HG02571 (cell line): Measurements from ENCODE around the gene FOXD2.

Experiments
- ATAC-seq: cut with Tn5 transposase; IDR thresholded peaks from one replicate; pipeline ENCODE4 v1.9.1; 2021; ENCODE audit warnings: mild to moderate bottlenecking, moderate library complexity; ENCODE audit not compliant: unreplicated experiment

Gene FOXD2

DNA sequence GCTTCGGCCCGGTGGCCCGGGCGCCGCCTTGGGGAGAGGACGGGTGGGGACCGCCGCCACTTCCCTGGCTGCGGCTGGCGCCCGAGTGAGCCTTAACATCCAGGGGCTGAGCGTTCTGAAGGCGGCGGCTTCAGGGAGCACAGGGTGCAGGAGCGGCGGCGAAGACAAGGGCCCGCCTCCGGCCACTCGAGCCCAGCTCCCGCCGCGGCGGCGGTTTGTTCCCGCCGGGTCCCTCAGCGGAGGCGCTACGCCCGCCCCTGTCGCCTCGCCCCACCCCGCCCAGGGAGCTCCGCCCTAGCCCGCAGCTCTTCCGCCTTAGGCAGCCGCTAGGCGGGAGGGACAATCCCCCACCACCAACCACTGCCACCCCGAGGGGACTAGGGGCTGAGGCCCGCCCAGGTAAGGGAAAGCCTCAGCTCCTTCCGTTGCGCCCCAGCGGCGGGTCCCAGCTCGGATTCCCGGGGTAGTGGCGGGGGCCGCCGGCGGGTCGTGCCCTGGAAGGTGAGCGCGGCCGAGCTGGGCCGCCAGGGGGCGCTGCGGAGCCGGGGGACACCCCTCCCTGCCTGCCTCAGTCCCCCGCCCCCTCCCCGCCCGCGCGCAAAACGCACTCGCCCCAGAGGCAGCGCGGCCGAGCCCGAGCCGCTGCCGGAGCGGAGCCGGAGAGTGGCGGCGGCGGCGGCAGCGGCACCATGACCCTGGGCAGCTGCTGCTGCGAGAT, at the start of gene FOXD2:
FOXD2 (plus strand) TSS at position 598 of the 718 bp plus-strand sequence; CDS start at position 690, 92 bp downstream.
- ATAC-seq = peak; percentile 81

DNA sequence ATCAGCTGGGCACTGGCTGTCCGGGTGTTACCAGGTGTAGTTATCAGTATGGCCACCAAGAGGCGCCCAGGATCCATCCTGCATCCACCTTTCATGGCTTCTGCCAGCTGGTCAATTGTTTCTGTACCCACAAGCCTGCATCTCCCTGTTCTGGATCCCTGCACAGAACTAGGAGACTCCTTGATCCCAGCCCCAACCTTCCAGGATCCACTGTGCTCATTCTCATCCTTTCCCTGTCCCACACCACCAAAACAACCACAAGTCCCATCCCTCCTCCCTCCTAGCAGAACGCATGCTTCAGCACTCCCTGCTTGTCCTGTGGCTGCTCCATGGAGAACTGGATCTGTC, 49.0 kb upstream of the FOXD2 start:
- ATAC-seq = peak; percentile 66

DNA sequence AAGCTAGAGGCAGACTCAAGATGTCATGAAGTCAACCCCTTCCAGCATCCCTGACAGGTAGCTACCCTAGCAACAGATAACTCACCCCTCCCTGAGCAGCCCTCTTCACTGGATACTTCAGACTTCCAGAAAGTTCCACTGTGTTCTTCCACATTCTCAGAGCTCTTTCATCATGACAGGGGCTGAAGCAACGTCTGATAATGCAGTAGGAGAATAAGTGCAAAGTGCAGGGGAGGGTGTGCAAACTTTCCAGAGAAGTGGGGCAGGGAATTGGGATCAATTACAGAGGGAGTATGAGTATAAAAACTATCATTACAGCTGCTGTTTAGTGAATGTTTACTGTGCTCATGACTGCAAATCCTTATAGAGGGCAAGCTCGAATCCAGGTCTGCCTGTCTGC, 48.1 kb upstream of the FOXD2 start:
- ATAC-seq = no peak

DNA sequence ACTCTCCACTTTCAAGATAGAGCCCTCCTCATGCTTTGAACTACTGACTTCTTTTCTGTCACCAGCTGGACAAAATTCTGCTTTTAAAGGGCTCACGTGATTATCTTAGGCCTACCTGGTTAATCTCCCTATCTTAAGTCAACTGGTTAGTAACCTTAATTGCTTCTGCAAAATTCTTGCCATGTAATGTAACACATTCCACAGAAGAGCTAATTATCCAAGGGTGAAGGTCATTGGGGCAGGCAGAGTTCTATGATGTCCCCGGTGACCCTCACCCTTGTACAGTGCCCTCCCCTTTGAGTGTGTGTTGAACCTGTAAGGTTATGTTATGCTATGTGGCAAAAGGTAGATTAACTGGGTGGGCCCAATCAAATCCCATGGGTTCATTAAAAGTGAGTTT, 47.0 kb upstream of the FOXD2 start:
- no peak for ATAC-seq

DNA sequence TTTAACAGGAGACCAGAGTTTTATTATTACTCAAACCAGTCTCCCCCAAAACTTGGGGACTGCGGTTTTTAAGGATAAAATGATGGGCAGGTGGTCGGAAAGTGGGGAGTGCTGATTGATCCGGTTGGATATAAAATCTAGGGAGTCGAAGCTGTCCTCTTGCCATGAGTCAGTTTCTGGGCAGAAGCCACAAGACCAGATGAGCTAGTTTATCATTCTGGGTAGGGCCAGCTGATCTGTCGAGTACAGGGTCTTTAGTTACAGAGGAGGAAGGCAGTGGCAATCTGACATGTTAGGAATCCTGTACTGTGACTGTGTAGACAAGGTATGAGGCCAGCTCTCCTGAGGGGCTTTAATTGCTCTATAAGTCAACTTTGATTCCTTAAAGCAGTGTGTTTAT, 44.7 kb upstream of the FOXD2 start:
- ATAC-seq = no peak

DNA sequence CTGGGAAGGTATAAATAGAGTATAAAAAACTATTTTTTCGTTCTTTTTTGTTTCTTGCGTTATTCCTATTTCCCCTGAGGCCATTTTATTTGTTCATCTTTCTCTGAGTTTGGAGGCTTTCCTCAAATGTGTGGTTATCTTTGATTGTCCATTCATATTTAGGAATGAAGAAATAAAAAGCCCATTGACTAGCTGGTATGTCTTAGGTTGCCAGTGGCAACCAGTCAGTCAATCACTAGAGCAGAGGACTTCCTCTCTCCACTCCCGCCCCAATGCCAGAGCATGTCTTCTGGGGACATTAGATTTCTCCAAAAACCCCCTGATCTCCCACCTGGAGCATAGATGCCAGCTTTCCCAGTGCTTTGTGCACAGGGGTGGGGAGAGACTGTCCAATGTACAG, 42.4 kb upstream of the FOXD2 start:
- ATAC-seq = no peak

DNA sequence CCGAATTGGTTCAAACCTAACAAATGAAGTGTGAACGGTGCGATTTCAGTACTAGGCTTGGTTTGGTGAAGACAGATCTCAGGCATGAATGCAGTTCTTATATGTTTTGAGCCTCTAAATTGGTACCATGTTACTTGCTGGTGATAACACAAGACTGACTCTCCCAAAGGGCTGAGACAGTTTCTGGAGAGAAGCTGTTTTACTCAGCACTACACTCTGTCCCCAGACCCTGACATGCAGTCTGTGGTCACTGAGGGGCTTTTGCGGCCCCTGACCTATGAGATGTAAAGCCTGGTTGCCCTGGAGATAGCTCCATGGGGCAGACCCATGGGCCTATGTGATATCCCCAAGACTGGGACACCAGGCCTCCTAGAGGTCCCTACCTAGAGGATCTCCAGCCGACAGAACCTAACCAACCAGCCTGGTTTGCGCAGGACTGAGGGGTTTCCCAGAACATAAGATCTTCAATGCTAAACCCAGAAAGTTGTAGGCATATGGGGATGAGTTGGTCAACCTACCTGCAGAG, 41.1 kb upstream of the FOXD2 start:
- ATAC-seq = no peak

DNA sequence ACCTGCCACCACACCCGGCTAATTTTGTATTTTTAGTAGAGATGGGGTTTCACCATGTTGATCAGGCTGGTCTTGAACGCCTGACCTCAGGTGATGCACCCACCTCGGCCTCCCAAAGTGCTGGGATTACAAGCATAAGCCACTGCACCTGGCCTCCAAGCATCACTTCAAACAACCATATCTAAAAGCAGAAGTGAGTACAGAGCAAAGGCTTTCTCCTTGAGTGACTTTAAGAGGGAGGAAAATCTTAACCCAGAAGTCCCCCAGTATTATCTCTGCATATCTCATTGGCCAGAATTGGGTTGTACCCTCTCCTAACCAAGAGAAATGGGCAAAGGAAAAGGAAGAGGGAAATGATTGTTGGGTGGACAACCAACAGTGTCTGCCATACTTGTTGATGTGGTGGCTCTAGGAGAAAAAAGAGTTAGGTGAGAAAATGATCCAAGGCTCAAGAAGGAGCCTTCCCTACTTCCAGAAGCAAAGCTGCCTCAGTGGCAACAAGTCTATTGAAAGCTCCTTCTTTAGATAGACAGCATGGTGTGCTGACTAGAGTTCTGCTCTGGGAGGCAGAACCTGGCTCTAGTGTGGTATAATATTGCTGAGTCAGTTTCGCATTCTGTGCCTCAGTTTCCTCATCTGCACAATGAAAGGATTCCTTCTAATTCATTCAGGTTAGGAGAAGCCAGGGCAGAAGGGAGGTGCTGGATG, 38.6 kb upstream of the FOXD2 start:
- ATAC-seq = no peak

DNA sequence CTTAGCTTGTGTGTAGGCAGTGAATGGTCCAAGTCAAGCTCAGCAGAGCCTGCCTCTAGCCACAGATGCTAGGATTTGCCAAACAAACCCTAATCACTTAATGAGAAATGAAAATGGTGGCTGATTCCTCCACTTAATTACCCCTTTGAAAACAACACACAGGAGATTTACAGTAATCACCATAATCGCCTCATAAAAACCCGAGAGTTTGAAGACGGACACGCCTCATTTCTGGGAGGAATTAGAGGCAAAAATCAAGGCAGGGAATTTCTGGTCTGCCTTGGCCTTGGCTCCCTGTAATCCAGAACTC, 38.0 kb upstream of the FOXD2 start:
- no peak for ATAC-seq

DNA sequence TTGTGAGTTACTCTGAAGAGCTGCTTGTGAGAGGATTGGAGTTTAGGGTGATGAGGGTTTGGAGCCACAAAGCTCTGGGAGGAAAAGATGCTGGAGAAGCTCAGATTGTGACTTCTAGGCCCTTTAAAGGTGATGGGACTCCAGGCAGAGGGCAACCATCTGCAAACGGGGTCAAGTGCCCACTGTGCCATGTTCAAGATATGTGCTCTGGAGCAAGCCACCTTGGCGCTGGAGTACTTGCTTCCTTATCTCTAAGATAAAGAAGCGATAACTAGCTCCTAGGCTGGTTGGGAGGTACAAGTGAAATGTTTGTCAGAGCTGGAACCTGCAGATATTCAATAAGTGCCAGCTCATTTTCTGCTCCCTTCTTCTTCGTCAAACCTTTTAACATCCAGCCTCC, 36.1 kb upstream of the FOXD2 start:
- no peak for ATAC-seq

DNA sequence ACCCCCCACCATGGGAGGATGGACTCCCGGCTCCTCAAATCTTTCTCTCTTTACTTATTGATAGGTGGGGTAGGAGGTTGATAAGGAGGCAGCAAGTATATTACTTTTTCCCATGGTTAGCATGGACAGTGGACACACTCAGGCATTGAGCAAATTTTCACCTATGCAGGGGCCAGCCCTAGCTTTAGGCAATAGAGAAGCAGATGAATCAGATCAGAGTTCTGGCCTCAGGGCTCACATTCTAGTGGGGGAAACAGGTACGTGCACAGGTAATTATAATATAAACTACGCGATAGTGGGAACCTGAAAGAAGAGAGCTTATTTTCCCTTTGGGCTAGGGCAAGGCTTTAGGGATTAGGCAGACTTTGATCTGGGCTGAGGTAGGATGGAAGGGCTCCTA, 35.3 kb upstream of the FOXD2 start:
- no peak for ATAC-seq

DNA sequence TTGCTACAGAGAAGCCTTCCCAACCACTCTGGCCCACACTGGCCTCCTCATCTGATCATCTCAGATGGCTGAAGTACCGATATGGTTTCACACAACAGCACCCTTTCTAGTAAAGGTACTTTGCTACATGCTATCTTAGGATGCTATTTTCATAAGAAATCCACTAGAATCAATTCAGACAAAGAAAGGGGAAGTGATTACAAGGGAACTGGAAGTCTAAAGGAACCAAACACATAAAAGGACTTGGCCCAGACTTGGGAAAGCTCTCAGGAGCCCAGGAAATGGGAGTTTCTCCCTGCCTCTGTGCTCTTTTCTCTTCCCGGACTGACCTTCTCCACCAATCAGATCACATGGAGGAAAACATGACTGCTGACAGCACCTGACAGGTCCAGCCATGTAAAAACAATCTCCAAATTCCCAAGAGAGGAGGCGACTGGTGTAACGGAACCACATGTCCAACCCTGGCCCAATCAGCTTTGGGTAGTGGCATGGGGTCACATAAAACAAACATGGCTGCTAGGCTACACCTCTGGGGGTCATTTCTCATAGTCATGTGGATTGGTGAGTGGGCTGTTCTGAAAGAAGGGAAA, 34.4 kb upstream of the FOXD2 start:
- ATAC-seq = no peak

DNA sequence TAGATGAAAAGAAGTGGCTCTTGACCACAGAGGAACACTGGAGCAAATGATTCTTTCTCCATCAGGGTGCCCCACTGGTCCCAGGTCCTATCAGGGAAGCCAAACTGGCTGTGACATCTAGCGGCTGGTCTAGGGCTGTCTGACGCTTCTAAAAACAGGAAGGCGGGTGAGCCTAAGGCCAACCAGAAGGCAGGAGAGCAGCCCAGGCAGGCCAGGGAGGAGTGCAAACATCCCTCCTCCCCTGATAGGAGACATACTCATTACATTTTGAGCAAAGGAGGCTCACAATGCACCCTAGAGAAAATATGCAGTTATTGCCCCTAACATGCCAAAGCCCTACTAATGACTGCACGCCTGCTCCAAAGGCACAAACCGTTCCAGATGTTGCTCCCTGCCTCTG, 32.1 kb upstream of the FOXD2 start:
- ATAC-seq = no peak

DNA sequence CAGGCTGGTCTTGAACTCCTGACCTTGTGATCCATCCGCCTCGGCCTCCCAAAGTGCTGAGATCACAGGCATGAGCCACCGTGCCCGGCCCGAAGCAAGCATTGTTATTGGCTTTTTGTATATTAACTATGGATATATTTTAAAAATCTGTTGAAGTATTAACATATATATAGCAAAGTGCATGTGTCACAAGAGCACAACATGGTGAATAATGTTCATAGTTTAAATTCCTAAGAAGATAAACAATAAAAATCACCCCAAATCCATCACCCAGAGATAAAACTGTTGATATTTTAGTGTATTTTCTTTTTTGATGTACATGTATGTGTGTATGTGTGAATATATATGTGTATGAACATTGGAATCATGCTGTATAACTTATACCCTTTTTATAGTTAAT, 30.9 kb upstream of the FOXD2 start:
- no peak for ATAC-seq

DNA sequence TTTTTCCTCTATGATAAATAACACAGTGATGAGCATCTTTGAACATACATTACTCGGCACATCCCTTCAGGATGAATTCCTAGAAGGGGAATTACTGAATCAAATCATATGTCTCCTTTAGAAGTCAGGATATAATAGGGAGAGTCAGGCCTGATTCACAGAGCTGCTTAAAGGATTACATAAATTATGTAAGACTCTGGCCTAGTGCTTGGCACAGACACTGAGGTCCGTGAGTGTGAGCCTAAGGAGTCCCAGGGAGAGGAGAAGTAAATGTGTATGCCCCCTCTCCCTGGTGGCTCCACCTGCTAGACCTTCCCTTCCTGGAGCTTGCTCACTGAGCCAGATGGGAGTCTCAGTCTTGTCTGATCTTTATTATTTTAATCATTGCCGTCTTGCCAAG, 30.4 kb upstream of the FOXD2 start:
- ATAC-seq = no peak

DNA sequence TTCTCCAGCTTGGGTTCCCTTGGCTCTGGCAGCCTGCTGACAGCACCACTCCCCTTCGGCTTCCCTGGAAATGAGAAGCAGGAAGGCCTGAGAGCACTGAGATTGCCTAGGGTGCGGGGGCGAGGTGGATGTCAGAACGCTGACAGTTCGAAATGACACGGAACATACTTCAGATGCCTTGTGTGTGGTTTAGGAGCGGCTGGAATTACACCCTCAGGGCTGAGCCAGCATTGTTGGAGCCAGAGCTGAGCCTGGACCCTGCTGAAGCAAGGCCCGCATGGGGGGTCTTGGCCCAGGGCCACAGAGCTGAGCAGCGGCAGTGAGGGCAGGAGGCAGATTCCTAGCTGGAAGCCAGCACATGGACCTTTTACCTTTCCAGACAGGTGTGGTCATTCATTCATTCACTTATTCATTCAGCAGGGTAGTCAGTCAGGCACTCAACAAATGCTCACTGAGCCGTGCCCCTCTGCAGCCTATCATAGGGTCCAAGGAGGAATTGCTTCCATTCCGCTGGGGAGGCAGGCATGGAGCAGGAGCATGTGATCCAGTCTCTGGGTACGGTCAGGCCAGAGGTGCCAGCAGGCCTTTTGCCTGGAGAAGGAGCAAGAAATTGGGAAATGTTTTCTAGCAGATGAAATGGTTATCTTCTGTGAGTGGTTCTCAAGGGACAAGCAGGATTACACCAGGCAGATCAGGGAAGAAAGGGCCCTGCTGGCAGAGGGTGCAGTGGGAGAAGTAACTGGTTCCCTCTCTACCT, 28.4 kb upstream of the FOXD2 start:
- ATAC-seq = no peak

DNA sequence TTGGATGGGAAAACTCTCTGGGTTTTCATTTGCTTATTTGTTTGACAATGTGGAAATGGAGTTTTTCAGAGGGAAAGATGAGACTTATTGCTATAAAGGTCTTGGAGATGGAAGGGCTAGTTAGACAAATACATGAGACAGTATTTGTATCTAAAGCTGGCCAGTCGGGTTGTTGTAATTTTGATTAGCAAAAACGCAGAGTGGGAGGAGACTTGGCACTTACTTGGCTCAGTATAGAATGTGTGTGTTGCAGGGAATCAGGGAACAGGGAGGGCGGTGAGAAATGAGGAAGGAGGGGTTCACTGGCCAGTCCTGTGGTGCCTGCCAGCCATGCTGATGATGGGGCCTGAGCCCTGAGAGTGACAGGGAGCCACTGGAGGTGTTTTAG, 27.8 kb upstream of the FOXD2 start:
- no peak for ATAC-seq

DNA sequence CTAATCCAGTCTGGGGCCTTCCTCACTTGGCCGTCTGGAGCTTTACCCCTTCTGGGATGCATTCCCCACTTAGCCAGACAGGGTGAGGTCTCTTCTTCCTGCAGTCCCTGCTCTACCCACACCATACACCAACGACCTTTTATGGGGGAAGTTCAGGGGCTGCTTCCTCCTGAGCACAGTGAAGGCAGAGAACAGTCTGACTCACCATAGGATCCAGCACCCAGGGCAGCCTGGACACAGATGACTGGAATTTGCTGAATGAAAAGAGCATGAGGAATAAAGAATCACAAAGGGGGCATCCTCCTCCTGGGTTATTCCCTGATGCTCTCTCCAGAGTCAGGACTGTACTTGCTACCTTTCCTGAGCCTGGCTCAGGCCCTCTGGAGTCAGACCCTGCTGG, 26.4 kb upstream of the FOXD2 start:
- no peak for ATAC-seq

DNA sequence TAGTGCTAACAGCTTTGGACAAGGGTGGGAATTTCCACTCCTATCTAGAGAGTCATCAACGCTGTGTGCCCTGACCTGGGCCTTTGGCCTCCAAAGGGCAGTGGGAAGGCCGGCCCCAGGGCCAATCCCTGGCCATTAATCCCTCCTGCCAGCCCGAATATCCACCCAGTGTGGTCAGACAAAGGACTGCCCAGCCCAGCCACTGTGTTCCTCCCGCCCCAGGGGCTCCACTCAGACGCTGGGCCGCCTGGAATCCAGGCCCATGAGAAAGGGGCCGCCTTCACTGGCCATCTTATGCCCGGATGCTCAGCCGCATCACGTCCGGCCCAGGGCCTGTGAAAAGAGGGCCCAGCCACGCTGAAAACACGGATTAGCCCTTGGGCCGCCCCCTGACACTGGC, 25.4 kb upstream of the FOXD2 start:
- ATAC-seq = no peak

DNA sequence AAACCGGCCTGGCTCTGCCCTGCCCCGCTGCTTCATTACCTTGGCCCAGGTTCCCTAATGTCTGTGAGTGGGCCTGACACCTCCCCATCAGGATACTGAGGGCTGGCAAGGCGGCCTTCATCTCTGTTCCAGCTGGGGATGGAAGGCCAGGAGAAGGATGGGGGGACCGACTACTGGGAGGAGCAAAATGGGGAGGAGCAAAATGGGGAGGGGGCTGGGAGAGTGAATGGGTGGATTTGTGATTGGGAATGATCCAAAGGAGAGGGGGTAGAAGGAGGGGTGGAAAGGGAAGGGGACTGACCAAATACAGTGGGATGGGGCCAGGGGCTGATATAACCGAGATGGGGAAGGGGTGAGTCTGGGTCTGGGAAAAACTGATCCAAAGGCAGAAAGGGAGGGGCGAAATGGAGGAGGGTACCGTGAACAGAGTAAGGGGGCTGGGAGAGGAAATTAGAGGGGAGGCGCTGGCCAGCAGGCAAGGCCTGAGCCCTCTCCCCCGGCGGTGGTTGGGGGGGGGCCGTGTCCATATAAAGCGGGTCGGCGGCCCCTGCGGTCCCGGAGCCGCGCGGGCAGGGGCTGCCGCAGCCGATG, 22.0 kb upstream of the FOXD2 start, which contains the start of gene FOXE3:
FOXE3 (plus strand) TSS at position 558 of the 591 bp plus-strand sequence; CDS start at position 589, 31 bp downstream.
- ATAC-seq = no peak
